Measurements from ENCODE around the gene PHB1.
A peak's percentile ranks its signal among the peaks of the same experiment; 100 is the strongest.
"Not testable (repeated sequence)": the region's sequence is repeated elsewhere in the genome, so short reads cannot be mapped to it uniquely, and the experiment has no call there.

PHB1 gene

GRCh38 chr17:49439305-49439672 is 24.6 kb upstream of the PHB1 start:
- no peak for DNase-seq

- no peak for DNase-seq
Measured at GRCh38 chr17:49438436-49439278, 24.0 kb upstream of the PHB1 start.

- DNase-seq: no peak
Measured at GRCh38 chr17:49437696-49438435, 23.2 kb upstream of the PHB1 start.

GRCh38 chr17:49436174-49436573 is 21.5 kb upstream of the PHB1 start:
- DNase-seq: no peak

- DNase-seq: no peak
Measured at GRCh38 chr17:49435671-49436029, 21.0 kb upstream of the PHB1 start.

- DNase-seq: peak; percentile 70
Measured at GRCh38 chr17:49434821-49435670, 20.4 kb upstream of the PHB1 start.

GRCh38 chr17:49433000-49433694 is 18.5 kb upstream of the PHB1 start:
- DNase-seq: no peak

GRCh38 chr17:49431743-49432142 is 17.1 kb upstream of the PHB1 start:
- no peak for DNase-seq

- no peak for DNase-seq
Measured at GRCh38 chr17:49425004-49425286, 10.3 kb upstream of the PHB1 start.

GRCh38 chr17:49424276-49425003 is 9.8 kb upstream of the PHB1 start:
- peak; percentile 85 for DNase-seq

GRCh38 chr17:49422714-49423113 is 8.0 kb upstream of the PHB1 start:
- DNase-seq: no peak

GRCh38 chr17:49419761-49420160 is 5.1 kb upstream of the PHB1 start:
- DNase-seq: not testable (repeated sequence)

- DNase-seq: not testable (repeated sequence)
Measured at GRCh38 chr17:49418754-49419740, 4.4 kb upstream of the PHB1 start.

GRCh38 chr17:49414271-49414621 is 436 bp downstream of the PHB1 start:
- DNase-seq: no peak

- no peak for DNase-seq
Measured at GRCh38 chr17:49409066-49409465, 5.6 kb downstream of the PHB1 start.

- peak; percentile 85 for DNase-seq
Measured at GRCh38 chr17:49407981-49408501, 6.6 kb downstream of the PHB1 start.

- no peak for DNase-seq
Measured at GRCh38 chr17:49407086-49407485, 7.6 kb downstream of the PHB1 start.

GRCh38 chr17:49406421-49407061 is 8.1 kb downstream of the PHB1 start:
- DNase-seq: no peak

GRCh38 chr17:49404906-49405305 is 9.8 kb downstream of the PHB1 start:
- DNase-seq: no peak

GRCh38 chr17:49404361-49404760 is 10.3 kb downstream of the PHB1 start:
- DNase-seq: no peak

Measured in hematopoietic multipotent progenitor cell treated with erythropoietin and hydrocortisone succinate and interleukin-3 and kit ligand, for 8 days (in vitro differentiated cells).